Motor neuron (in vitro differentiated cells): Measurements from ENCODE around the gene TSBP1. TPM values are rescaled to one million over a fixed set of nuclear protein-coding genes. Genes with fewer than 3 reads are reported as not detected.

Source experiments
- ATAC-seq, 8 experiments: fragments of 200-7000 bp; cut with Tn5 transposase; replicated peaks in 6 of 8; 2 replicates each; pipeline ENCODE4 v1.8.0; 2021; ENCODE audit warnings: mild to moderate bottlenecking in 8 of 8, moderate library complexity in 8 of 8
- H3K27ac ChIP-seq, 2 donors: fragments of 250-450 bp; sonication (Bioruptor Pico); 2 replicates each; pipeline ENCODE4 v1.9.0; 2021; ENCODE audit warnings: antibody characterized with exemption in 2 of 2, mild to moderate bottlenecking in 2 of 2, moderate library complexity in 1 of 2
- H3K4me1 ChIP-seq, 2 donors: fragments of 250-450 bp; sonication (Bioruptor Pico); replicated peaks in 1 of 2; 2 replicates each; pipeline ENCODE4 v1.6.1; 2021; ENCODE audit warnings: antibody characterized with exemption in 2 of 2, mild to moderate bottlenecking in 2 of 2, moderate library complexity in 1 of 2
- H3K4me3 ChIP-seq, 5 donors: fragments of 250-450 bp; sonication (Bioruptor Pico); 2 replicates each; pipeline ENCODE4 v1.9.0; 2021; ENCODE audit warnings: antibody characterized with exemption in 5 of 5, mild to moderate bottlenecking in 5 of 5, moderate library complexity in 4 of 5
- WGBS, 10 experiments: fragments of 450-650 bp; shearing (Covaris generic); methylation state at CpG; one replicate each; pipeline ENCODE4 v1.0.0; 2022; 5-methylcytosine and 5-hydroxymethylcytosine counted together
- in situ Hi-C, 9 experiments: fragments of 400-800 bp; cut with MboI; loops; one replicate each; pipeline ENCODE4 v1.15.0; 2021; ENCODE audit warnings: low sequenced_read_pairs in 9 of 9, low pct_unique_long_range_greater_than_20kb in 2 of 9; ENCODE audit not compliant: unreplicated experiment in 9 of 9
- total RNA-seq, 8 experiments: library from RNA; unstranded; fragments of 300-600 nt; gene quantifications; 2 replicates each; pipeline versions ENCODE4 v1.2.3 to v1.2.4, GENCODE V29; 2022

TSBP1 gene
- total RNA-seq, 8 experiments from 2014 or later, result 0.09 to 0.76 (median 0.41) TPM; not detected in 3

DNA sequence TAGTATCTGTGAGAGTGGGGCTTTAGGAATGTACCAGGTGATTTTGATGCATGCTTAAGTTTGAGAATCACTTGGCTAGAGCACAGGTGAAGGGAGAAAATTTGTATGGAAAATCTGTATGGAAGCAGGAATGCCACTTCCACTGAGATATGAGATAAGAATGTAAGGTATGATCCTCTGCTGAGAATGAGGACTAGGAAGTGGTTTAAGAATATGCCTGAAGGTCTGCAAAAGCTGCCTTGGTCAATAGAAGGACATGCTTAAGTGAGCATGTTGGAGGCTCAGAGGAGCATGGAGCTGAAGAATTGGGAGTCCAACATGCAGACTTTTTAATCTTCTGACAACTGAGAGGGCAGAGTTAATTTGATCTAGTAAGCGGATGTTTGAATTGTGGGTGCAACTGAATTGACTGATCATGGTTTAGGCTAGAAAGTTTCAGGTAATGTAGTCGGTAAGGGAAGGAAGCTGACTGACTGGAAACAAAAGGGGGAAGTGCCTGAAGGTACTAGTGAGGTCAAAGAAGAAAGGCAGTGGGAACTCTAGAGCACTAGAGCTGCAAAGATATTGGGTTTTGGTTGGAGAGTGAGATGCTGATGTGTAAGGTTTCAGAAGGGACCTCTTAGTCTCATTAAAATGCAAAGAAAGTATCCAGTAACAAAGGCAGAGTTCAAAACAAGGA, 119.2 kb downstream of the TSBP1 start:
- no peaks in the 10 kb centered on the region for H3K4me1 ChIP-seq
- no peak for ATAC-seq
- WGBS, 10 experiments, result 44 to 100% (median 80%) methylated on average over 1 to 2 of the region's 2 CpGs; no CpG with 5 or more reads in 1 of the 10 experiments
- in situ Hi-C loops, result no loop called here
- no peak overlapping the region for H3K27ac ChIP-seq
- H3K4me3 ChIP-seq, result no peak overlapping the region

DNA sequence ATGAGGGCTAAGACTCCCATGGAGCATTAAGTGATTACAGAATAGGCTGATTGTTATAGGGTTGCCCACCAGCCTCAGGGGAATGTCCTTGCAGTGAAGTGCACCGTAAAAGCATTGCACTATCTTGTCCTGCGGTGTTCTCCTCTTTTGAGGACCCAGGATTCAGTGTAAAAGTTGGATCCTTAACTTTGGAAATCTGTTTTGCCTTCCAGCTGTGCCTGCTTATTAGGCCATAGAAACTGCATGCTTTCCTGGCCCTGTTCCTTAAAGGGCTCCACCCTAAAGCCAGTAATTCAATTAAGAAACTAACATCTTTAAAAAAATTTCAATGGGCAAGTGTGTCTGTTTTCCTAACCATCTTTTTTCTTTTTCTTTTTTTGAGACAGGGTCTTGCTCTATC, 122.4 kb downstream of the TSBP1 start:
- no peaks in the 10 kb centered on the region for H3K4me1 ChIP-seq
- H3K4me3 ChIP-seq, result no peak overlapping the region
- ATAC-seq, result no peak
- H3K27ac ChIP-seq, result no peak overlapping the region
- in situ Hi-C loops, result loop anchor here in 1 of 9 experiments (25.0 kb wide), 1 partner anchor 538 kb away; no protein-coding TSS in a partner anchor
- 40 to 86% (median 70%) methylated on average over 1 to 2 of the region's 2 CpGs; no CpG with 5 or more reads in 5 of the 10 experiments for WGBS, 10 experiments

- H3K27ac ChIP-seq, result no peak overlapping the region
- no peak for ATAC-seq
- in situ Hi-C loops, result loop anchor here in 1 of 9 experiments (25.0 kb wide), 1 partner anchor 540 kb away; no protein-coding TSS in a partner anchor
- H3K4me1 ChIP-seq, result no peaks in the 10 kb centered on the region
- no peak overlapping the region for H3K4me3 ChIP-seq
- WGBS, 10 experiments, result 0% methylated on average over 2 of the region's 2 CpGs; no CpG with 5 or more reads in 8 of the 10 experiments
Measured at GRCh38 chr6:32247401-32247800, 124.3 kb downstream of the TSBP1 start.

- no peak overlapping the region for H3K27ac ChIP-seq
- WGBS, 10 experiments, result 0 to 40% (median 9%) methylated on average over 1 to 7 of the region's 14 CpGs; no CpG with 5 or more reads in 2 of the 10 experiments
- in situ Hi-C loops, result loop anchor here in 1 of 9 experiments (25.0 kb wide), 1 partner anchor 542 kb away; no protein-coding TSS in a partner anchor
- H3K4me1 ChIP-seq, result no peaks in the 10 kb centered on the region
- H3K4me3 ChIP-seq, result no peak overlapping the region
- ATAC-seq, result peak; percentile 82 to 96 (median 88)
Measured at GRCh38 chr6:32244946-32245398, 126.7 kb downstream of the TSBP1 start.

DNA sequence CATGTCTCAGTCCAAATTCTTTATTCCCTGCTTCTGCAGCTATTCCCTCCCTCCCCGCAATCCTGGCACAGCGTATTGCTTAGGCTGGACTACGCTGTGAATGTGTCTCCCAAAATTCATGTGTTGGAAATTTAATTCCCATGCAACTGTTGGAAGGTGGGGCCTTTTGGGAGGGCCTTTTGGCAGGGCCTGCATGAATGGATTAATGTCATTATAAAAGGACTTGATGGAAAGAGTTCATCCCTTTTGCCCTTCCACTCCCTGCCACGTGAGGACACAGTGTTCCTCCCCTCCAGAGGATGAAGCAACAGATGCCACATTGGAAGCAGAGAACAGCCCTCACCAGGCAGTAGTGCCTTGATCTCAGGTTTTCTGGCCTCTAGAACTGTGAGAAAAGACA, 127.4 kb downstream of the TSBP1 start:
- H3K4me1 ChIP-seq, result no peaks in the 10 kb centered on the region
- no peak overlapping the region for H3K4me3 ChIP-seq
- peak in 3 of 8 experiments; percentile 56 to 84 (median 69) for ATAC-seq
- H3K27ac ChIP-seq, result no peak overlapping the region
- in situ Hi-C loops, result loop anchor here in 1 of 9 experiments (25.0 kb wide), 1 partner anchor 543 kb away; no protein-coding TSS in a partner anchor
- 0 to 100% (median 86%) methylated on average over 1 to 3 of the region's 4 CpGs; no CpG with 5 or more reads in 4 of the 10 experiments for WGBS, 10 experiments

Other genes starting within 250 kb of the TSBP1 start
- 10 to 100 TPM; 25.6 to 59.0 (median 45.1) TPM for gene ATF6B, start 243.7 kb downstream of the TSBP1 start, total RNA-seq
- 10 to 100 TPM in 1 of 8 experiments, 1 to 10 TPM in 7; 4.4 to 11.9 (median 6.4) TPM for gene FKBPL, start 241.6 kb downstream of the TSBP1 start, total RNA-seq
- gene PRRT1, start 220.0 kb downstream of the TSBP1 start, total RNA-seq, result 1 to 10 TPM in 4 of 8 experiments, under 1 TPM in 4; 0.50 to 2.9 (median 1.1) TPM
- 10 to 100 TPM; 18.9 to 41.5 (median 30.9) TPM for gene PPT2, start 217.8 kb downstream of the TSBP1 start, total RNA-seq
- gene EGFL8, start 207.3 kb downstream of the TSBP1 start, total RNA-seq, result 10 to 100 TPM in 4 of 8 experiments, 1 to 10 TPM in 4; 5.6 to 23.9 (median 9.9) TPM
- gene AGPAT1, start 195.8 kb downstream of the TSBP1 start, total RNA-seq, result 10 to 100 TPM; 44.5 to 84.4 (median 67.4) TPM
- gene RNF5, start 193.5 kb downstream of the TSBP1 start, total RNA-seq, result 100 to 1,000 TPM in 4 of 8 experiments, 10 to 100 TPM in 4; 40.1 to 152 (median 98.5) TPM
- 10 to 100 TPM in 1 of 8 experiments, 1 to 10 TPM in 7; 1.4 to 11.8 (median 5.3) TPM for gene AGER, start 187.7 kb downstream of the TSBP1 start, total RNA-seq
- gene PBX2, start 181.7 kb downstream of the TSBP1 start, total RNA-seq, result 10 to 100 TPM; 25.9 to 78.8 (median 48.0) TPM
- 1 to 10 TPM in 7 of 8 experiments, under 1 TPM in 1; 0.60 to 7.7 (median 1.4) TPM for gene GPSM3, start 179.3 kb downstream of the TSBP1 start, total RNA-seq
- gene NOTCH4, start 147.8 kb downstream of the TSBP1 start, total RNA-seq, result 1 to 10 TPM; 1.3 to 6.7 (median 4.5) TPM
- gene BTNL2, start 35.3 kb upstream of the TSBP1 start, total RNA-seq, result 1 to 10 TPM in 1 of 8 experiments, under 1 TPM in 1, not detected in 6; 0.17 to 1.8 TPM
- 10 to 100 TPM in 1 of 8 experiments, under 1 TPM in 2, not detected in 5; 0.25 to 23.9 (median 0.40) TPM for gene HLA-DRA, start 68.0 kb upstream of the TSBP1 start, total RNA-seq
- 10 to 100 TPM in 1 of 8 experiments, not detected in 7; 54.5 TPM for gene HLA-DRB5, start 158.4 kb upstream of the TSBP1 start, total RNA-seq
- gene HLA-DRB1, start 217.9 kb upstream of the TSBP1 start, total RNA-seq, result 10 to 100 TPM in 1 of 8 experiments, 1 to 10 TPM in 1, not detected in 6; 3.1 to 80.7 TPM